Measurements from ENCODE around the gene IL17REL.

GRCh38 chr22:50048836-50049235 is 36.3 kb upstream of the IL17REL start:
- TF ChIP-seq CTCF (IDR thresholded peaks at IDR 0.05 in 4 of 5, conservative IDR thresholded peaks at IDR 0.05 in 1 of 5) = no peak
- TF ChIP-seq POLR2A (IDR thresholded peaks at IDR 0.05) = no peak
